Fibroblast of the aortic adventitia (primary cell): ENCODE data around the gene SGO2. TPM values are rescaled to one million over a fixed set of nuclear protein-coding genes. Genes with fewer than 3 reads are reported as not detected.
"Not testable (repeated sequence)": the region's sequence is repeated elsewhere in the genome, so short reads cannot be mapped to it uniquely, and the experiment has no call there.

Experiments
- DNase-seq: peaks from one replicate; pipeline ENCODE4 v3.0.0-alpha.2; 2010; ENCODE audit warnings: low read depth
- H3K4me3 ChIP-seq: 2 replicates; pipeline ENCODE4 v1.5.1; 2011; ENCODE audit warnings: low read depth, mild to moderate bottlenecking, control low read depth, low read length, moderate library complexity
- total RNA-seq: library from RNA; depleted of rRNA; stranded (reverse); fragments of >200 nt; gene quantifications from 2 replicates; pipeline ENCODE4 v1.2.3, GENCODE V29; 2012; ENCODE audit warnings: low replicate concordance
- TF ChIP-seq, protein P1 (sequence below): IDR thresholded peaks from 2 replicates; pipeline ENCODE4 v1.5.1; 2011; ENCODE audit warnings: mild to moderate bottlenecking, low read length, control low read depth, inconsistent platforms; ENCODE audit not compliant: insufficient read depth

Gene SGO2
- total RNA-seq, 1 donor = 23.3 TPM

- TF ChIP-seq, protein P1, sequence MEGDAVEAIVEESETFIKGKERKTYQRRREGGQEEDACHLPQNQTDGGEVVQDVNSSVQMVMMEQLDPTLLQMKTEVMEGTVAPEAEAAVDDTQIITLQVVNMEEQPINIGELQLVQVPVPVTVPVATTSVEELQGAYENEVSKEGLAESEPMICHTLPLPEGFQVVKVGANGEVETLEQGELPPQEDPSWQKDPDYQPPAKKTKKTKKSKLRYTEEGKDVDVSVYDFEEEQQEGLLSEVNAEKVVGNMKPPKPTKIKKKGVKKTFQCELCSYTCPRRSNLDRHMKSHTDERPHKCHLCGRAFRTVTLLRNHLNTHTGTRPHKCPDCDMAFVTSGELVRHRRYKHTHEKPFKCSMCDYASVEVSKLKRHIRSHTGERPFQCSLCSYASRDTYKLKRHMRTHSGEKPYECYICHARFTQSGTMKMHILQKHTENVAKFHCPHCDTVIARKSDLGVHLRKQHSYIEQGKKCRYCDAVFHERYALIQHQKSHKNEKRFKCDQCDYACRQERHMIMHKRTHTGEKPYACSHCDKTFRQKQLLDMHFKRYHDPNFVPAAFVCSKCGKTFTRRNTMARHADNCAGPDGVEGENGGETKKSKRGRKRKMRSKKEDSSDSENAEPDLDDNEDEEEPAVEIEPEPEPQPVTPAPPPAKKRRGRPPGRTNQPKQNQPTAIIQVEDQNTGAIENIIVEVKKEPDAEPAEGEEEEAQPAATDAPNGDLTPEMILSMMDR = no peak
- DNase-seq = no peak
- no peak overlapping the region for H3K4me3 ChIP-seq
Measured at GRCh38 chr2:200622106-200622505, 96.1 kb downstream of the SGO2 start.

GRCh38 chr2:200624026-200624425 lies 98.0 kb downstream of the SGO2 start:
- TF ChIP-seq, protein P1 = no peak

GRCh38 chr2:200624658-200625057 lies 98.7 kb downstream of the SGO2 start:
- H3K4me3 ChIP-seq = no peak overlapping the region
- peak; percentile 73 for DNase-seq
- TF ChIP-seq, protein P1 = no peak

More at GRCh38 chr2:200624026-200624425, 98.0 kb downstream of the SGO2 start:
- no peak overlapping the region for H3K4me3 ChIP-seq
- DNase-seq = no peak

DNA sequence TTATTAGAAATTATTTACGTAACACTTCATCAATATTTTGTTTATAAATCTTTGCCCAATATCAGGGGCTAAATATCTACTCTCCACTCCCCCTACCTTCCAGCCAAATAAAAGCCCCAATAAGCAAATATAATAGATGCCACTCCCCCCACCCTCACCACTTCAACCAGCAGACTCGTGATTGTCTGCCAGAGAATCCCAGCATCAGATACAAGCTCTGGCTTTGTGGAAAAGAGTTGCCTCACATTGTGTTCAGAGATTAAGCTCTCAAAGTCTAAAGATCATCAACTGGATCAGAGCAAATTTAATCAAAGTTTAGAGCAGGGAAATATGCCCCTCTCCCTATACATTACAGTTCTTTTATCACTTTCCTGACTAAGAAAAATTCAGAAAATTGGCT lies 99.3 kb downstream of the SGO2 start:
- TF ChIP-seq, protein P1 = no peak
- DNase-seq = peak; percentile 25
- no peak overlapping the region for H3K4me3 ChIP-seq

DNA sequence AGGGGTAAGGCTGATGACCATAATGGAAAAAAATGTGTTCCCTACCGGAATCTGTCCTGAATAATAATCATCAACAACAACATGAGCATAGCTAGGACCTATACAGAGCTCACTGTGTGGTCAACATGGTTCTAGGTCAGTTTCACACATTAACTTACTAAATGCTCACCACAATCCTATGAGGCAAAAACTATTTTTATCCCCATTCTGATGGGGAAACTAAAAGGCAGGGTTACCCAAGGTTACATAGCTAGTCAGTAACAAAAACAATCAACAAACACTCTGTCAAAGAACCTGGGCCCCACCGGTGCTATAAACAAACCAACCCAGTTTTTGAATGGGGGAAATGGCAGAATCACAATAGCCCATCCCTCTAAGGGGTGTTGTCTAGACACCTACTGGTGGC lies 100.0 kb downstream of the SGO2 start:
- no peak overlapping the region for H3K4me3 ChIP-seq
- DNase-seq = peak; percentile 35
- TF ChIP-seq, protein P1 = no peak

DNA sequence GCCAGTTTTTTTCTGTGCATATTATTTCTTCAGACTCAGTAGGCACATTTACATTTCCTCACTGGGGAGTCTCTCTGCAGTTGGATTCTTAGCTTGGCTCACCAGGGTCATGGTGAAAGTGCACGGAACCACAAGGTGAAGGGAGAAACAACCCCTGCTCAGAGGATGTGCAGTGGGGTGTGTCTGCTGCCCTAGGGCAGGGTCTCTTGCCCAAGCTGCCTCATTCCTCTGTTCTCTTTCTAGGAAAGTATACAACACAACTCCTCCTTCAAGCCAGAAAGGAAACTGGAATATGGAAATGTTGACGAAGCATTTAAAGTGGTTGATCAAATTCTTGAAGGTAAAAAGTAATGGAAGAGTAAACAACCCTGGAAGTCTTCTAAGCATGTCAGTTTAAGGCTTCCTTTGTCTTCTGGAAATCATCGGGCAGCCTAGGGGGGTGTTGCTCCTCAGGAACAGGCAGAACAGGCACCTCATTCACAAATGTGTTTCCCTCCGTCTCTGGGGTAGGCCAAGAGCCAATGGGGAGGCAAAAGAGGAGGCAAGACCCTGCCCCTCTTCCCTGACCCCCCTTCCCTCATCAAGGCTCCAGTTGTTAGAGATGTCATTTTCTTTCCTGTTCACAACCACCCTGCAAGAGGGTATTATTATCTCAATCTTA lies 101.2 kb downstream of the SGO2 start:
- DNase-seq = no peak
- TF ChIP-seq, protein P1 = no peak
- no peak overlapping the region for H3K4me3 ChIP-seq

DNA sequence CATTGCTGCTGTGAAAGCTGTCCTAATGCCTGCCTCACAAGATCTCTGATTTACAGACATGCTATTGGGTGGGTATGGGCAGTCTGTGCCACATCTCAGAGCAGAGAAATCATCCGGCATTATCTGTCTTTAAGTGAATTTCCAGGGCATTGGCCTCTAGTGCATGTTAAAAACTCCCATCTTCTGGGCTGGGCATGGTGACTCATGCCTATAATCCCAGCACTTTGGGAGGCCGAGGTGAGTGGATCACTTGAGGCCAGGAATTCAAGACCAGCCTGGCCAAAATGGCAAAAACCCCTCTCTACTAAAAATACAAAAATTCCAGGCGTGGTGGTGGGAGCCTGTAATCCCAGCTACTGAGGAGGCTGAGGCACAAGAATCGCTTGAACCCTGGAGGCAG lies 102.5 kb downstream of the SGO2 start:
- DNase-seq = not testable (repeated sequence)

More for the DNA sequence above, 102.5 kb downstream of the SGO2 start:
- not testable (repeated sequence) for H3K4me3 ChIP-seq
